Testis (tissue), 2 donors: ENCODE results near the gene RAPGEF4.

ENCODE experiments used
- POLR2A ChIP-seq: fragments of 450-650 bp; IDR thresholded peaks from one replicate; pipeline ENCODE4 v1.6.1; 2017; ENCODE audit warnings: antibody characterized with exemption, mild to moderate bottlenecking, moderate library complexity
- TF ChIP-seq, protein P1 (sequence below), 3 experiments: fragments of 450-650 bp in 2 of 3; fragments of 200-600 bp in 1 of 3; sonication (generic) in 1 of 3; IDR thresholded peaks; one replicate each; pipeline ENCODE4 v1.5.1; 2016 to 2019; ENCODE audit warnings: antibody characterized with exemption in 3 of 3, mild to moderate bottlenecking in 2 of 3, moderate library complexity in 1 of 3

DNA sequence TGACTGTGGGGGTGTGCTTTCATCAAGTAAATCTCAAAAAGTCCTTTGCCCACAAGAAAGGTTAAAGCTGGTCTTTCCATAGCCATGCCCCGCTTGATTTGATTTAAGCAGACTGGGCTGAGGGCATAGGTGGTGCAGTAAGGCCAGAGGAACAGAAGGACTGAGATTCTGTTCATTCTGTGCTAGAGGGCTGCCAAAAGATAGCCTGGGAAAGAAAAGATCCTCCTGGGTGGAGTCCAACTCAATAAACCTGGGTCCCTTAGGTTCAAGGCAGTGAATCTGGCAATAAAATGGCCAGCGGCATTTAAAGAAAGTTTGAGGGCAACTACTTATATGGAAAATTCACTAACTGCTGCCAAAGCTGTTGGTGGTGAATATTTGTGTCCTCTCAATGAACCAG, 280.8 kb downstream of the RAPGEF4 start:
- TF ChIP-seq, protein P1, sequence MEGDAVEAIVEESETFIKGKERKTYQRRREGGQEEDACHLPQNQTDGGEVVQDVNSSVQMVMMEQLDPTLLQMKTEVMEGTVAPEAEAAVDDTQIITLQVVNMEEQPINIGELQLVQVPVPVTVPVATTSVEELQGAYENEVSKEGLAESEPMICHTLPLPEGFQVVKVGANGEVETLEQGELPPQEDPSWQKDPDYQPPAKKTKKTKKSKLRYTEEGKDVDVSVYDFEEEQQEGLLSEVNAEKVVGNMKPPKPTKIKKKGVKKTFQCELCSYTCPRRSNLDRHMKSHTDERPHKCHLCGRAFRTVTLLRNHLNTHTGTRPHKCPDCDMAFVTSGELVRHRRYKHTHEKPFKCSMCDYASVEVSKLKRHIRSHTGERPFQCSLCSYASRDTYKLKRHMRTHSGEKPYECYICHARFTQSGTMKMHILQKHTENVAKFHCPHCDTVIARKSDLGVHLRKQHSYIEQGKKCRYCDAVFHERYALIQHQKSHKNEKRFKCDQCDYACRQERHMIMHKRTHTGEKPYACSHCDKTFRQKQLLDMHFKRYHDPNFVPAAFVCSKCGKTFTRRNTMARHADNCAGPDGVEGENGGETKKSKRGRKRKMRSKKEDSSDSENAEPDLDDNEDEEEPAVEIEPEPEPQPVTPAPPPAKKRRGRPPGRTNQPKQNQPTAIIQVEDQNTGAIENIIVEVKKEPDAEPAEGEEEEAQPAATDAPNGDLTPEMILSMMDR (IDR thresholded peaks at IDR 0.05) = no peak
- TF ChIP-seq POLR2A = no peak
